ENCODE results near the gene LRRC38. TPM values are rescaled to one million over a fixed set of nuclear protein-coding genes. Genes with fewer than 3 reads are reported as not detected.

Gene LRRC38
- total and polyA plus RNA-seq, 8 donors = not detected

- H3K36me3 ChIP-seq = no peaks in the 10 kb centered on the region
- peaks cover 0 to 54% of the 10 kb centered on the region in 2 donors for H3K27me3 ChIP-seq
- DNase-seq = no peak
- intact Hi-C loops (cut with DNase I) = no loop called here
- H3K27ac ChIP-seq = no peak overlapping the region
- H3K9me3 ChIP-seq = peaks cover 0 to 3% of the 10 kb centered on the region in 2 donors
- TF ChIP-seq CTCF (IDR thresholded peaks at IDR 0.05) = no peak
- H3K4me3 ChIP-seq = no peak overlapping the region
- ATAC-seq = no peak
- H3K4me1 ChIP-seq = no peaks in the 10 kb centered on the region
Observed at GRCh38 chr1:13520985-13521384, 7.2 kb upstream of the LRRC38 start.

- ATAC-seq = peak; percentile 53
- intact Hi-C loops (cut with DNase I) = no loop called here
- peaks cover 24 to 91% of the 10 kb centered on the region in 2 donors for H3K27me3 ChIP-seq
Observed at GRCh38 chr1:13517193-13517812, 3.5 kb upstream of the LRRC38 start.

GRCh38 chr1:13516606-13517005 lies 2.8 kb upstream of the LRRC38 start:
- intact Hi-C loops (cut with DNase I) = no loop called here
- Histone ChIP-seq H3K27ac (no peak overlapping the region), H3K9me3 (peaks cover 0 to 3% of the 10 kb centered on the region in 2 donors), H3K4me3 (no peak overlapping the region), H3K27me3 (peaks cover 28 to 98% of the 10 kb centered on the region in 2 donors), H3K4me1 (no peaks in the 10 kb centered on the region), H3K36me3 (no peaks in the 10 kb centered on the region)
- no peak for TF ChIP-seq CTCF (IDR thresholded peaks at IDR 0.05)
- ATAC-seq (no peak), DNase-seq (no peak)

More at GRCh38 chr1:13517193-13517812, 3.5 kb upstream of the LRRC38 start:
- peak; percentile 14 to 33 for TF ChIP-seq CTCF (IDR thresholded peaks at IDR 0.05)
- H3K4me1 ChIP-seq = no peaks in the 10 kb centered on the region
- H3K36me3 ChIP-seq = no peaks in the 10 kb centered on the region
- H3K4me3 ChIP-seq = no peak overlapping the region
- H3K9me3 ChIP-seq = peaks cover 0 to 3% of the 10 kb centered on the region in 2 donors
- DNase-seq = no peak
- H3K27ac ChIP-seq = no peak overlapping the region

GRCh38 chr1:13514821-13515220 lies 1.0 kb upstream of the LRRC38 start:
- DNase-seq = no peak
- Histone ChIP-seq H3K27ac (no peak overlapping the region), H3K4me3 (no peak overlapping the region), H3K27me3 (peaks cover 28 to 99% of the 10 kb centered on the region in 2 donors), H3K9me3 (peaks cover 0 to 3% of the 10 kb centered on the region in 2 donors), H3K4me1 (no peaks in the 10 kb centered on the region), H3K36me3 (no peaks in the 10 kb centered on the region)
- TF ChIP-seq CTCF (IDR thresholded peaks at IDR 0.05) = no peak
- intact Hi-C loops (cut with DNase I) = no loop called here
- ATAC-seq = no peak

GRCh38 chr1:13513063-13513894 lies 524 bp downstream of the LRRC38 start:
- Histone ChIP-seq H3K4me3 (no peak overlapping the region), H3K36me3 (no peaks in the 10 kb centered on the region), H3K4me1 (no peaks in the 10 kb centered on the region), H3K9me3 (no peaks in the 10 kb centered on the region), H3K27ac (no peak overlapping the region), H3K27me3 (peaks cover 28 to 97% of the 10 kb centered on the region in 2 donors)
- ATAC-seq (no peak), DNase-seq (no peak)
- no peak for TF ChIP-seq CTCF (IDR thresholded peaks at IDR 0.05)
- intact Hi-C loops (cut with DNase I) = no loop called here

All from left lung (tissue), 10 donors.